ENCODE measurements around the gene GPC4.

DNA sequence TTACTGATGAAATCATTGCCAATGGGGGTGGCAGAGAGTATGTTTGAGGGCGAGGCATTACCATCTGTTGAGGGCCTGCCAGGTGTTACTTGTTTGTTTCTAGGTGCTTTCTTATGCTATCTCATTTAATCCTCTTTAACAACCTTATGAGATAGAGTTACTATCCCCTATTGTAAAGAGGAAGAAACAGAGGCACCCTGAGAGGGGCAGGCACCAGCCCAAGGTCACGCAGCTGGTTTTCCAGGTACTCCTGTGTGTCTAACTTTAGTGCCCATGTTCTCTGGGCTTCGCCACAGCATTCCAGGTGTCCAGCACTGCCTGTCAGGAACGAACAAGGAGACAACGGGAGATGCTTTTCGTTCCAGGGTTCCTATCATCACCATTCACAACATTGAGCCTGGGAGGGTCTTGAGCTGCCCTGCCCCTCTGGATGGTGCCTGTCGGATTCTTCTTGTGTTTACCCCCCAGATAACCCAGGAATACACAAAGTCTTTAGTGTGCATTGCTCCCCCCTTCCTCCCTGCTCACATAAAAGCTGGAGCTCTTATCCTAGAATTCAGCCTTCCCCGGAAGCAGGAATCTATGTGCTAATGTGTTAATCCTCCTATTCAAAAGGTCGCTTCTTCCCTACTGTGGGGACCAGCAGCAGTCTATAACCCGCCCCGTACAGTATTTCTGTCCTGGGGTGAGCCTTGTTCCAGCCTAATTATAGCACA, 24.9 kb upstream of the GPC4 start:
- TF ChIP-seq, protein P1, sequence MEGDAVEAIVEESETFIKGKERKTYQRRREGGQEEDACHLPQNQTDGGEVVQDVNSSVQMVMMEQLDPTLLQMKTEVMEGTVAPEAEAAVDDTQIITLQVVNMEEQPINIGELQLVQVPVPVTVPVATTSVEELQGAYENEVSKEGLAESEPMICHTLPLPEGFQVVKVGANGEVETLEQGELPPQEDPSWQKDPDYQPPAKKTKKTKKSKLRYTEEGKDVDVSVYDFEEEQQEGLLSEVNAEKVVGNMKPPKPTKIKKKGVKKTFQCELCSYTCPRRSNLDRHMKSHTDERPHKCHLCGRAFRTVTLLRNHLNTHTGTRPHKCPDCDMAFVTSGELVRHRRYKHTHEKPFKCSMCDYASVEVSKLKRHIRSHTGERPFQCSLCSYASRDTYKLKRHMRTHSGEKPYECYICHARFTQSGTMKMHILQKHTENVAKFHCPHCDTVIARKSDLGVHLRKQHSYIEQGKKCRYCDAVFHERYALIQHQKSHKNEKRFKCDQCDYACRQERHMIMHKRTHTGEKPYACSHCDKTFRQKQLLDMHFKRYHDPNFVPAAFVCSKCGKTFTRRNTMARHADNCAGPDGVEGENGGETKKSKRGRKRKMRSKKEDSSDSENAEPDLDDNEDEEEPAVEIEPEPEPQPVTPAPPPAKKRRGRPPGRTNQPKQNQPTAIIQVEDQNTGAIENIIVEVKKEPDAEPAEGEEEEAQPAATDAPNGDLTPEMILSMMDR (conservative IDR thresholded peaks at IDR 0.05; ENCODE audit: low read depth, low read length), result no peak
- TF ChIP-seq EZH2 (IDR thresholded peaks at IDR 0.05; ENCODE audit: borderline replicate concordance, low read depth, low read length, poor library complexity, severe bottlenecking), result no peak

All from A673 (cell line).